GM19239 (cell line): ENCODE data around the gene SBF1.

Experiments
- DNase-seq: peaks from one replicate; pipeline ENCODE4 v3.0.0; 2011; ENCODE audit warnings: low spot score; ENCODE audit not compliant: insufficient read length
- FAIRE-seq: peaks from 2 replicates; lab custom pipeline; 2011; peaks lifted over from hg19 to GRCh38; lab: Jason Lieb, UNC

Gene SBF1

DNA sequence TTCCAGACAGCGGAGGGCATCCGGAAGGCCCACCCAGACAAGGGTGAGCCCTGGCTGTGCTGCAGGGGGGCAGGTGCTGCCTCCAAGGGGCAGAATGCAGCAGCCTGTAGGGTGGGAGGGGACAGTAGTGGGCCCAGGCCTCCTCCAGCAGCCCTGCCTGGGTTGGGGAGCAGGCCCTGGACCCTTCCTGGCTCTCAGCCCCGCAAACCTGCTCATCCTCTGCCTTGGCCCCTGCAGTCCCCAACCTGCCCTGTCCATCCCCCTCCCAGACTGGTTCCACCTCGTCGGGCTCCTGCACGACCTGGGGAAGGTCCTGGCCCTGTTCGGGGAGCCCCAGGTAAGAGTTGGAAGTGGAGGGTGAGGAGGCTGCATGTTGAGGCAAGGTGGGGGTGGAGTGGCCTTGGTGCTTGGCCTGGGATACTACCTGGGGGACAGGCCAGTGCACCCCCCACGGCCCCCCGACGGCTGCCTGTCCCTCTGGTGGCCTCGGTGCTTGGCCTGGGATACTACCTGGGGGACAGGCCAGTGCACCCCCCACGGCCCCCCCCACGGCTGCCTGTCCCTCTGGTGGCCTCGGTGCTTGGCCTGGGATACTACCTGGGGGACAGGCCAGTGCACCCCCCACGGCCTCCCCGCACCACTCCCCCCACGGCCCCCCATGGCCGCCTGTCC, 13.3 kb upstream of the SBF1 start:
- FAIRE-seq, result no peak
- DNase-seq, result no peak

DNA sequence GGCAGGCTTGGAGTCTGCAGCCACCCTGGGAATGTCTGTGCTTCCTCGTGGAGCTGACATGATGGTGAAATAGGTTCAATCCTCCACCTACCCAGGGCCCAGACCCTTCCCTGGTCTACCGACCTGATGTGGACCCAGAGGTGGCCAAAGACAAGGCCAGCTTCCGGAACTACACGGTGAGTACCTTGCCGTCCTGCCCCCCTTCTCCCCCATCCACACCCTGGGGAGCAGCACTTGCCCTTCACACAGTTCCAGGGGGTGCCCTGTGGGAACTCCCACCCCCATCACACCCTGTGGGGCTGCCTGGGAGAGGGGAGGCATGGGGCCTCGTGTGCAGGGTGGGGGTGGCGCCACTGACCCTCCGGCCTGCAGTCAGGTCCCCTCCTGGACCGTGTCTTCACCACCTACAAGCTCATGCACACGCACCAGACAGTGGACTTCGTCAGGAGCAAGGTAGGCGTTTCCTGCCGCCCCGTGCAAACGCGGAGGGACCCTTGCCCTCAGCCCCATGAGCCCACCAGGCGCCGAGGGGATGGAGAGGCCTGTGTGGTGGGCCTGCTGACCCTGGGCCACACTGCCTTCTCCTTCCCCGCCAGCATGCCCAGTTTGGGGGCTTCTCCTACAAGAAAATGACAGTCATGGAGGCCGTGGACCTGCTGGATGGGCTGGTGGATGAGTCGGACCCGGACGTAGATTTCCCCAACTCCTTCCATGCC, 12.6 kb upstream of the SBF1 start:
- FAIRE-seq (no peak), DNase-seq (no peak)

DNA sequence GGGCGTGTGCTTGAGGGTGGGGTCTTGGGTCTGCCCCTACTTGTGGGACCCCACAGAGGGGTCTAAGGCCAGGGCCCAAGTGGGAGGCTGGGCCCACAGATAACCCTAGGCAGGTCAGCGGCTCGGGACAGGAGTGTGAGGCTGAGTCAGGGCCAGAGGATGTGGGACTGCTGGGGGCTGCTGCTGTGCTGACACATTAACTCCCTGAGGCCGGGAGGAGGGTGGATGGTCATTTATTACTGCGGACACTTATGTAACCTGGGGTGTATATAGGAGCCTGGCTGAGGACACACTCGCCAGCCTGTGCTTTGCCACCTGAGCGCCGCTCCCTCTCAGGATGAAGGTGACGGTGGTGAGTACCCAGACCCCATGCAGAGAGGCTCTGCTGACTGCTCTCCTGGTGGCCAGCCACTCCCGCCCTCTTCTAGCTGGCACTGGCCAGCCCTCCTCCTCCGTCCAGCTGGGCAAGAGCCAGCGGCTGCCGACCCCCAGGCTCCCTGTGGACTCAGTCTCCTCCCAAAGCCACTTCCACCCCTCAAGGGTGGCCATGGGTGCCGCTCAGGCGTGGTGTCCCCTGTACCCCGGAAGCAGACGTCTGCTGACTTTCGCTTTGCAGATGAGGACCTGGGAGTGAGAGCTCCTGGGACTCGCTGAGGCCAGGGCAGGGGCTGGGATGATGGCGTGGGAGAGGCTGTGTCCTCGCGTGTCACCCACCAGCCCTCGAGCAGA, 11.9 kb upstream of the SBF1 start, which contains the start of gene MIOX:
Gene MIOX, plus strand, starts transcription at position 299 of the 729 bp plus-strand sequence. Its CDS starts 39 bp downstream, at position 338.
- DNase-seq, result no peak
- FAIRE-seq, result no peak

DNA sequence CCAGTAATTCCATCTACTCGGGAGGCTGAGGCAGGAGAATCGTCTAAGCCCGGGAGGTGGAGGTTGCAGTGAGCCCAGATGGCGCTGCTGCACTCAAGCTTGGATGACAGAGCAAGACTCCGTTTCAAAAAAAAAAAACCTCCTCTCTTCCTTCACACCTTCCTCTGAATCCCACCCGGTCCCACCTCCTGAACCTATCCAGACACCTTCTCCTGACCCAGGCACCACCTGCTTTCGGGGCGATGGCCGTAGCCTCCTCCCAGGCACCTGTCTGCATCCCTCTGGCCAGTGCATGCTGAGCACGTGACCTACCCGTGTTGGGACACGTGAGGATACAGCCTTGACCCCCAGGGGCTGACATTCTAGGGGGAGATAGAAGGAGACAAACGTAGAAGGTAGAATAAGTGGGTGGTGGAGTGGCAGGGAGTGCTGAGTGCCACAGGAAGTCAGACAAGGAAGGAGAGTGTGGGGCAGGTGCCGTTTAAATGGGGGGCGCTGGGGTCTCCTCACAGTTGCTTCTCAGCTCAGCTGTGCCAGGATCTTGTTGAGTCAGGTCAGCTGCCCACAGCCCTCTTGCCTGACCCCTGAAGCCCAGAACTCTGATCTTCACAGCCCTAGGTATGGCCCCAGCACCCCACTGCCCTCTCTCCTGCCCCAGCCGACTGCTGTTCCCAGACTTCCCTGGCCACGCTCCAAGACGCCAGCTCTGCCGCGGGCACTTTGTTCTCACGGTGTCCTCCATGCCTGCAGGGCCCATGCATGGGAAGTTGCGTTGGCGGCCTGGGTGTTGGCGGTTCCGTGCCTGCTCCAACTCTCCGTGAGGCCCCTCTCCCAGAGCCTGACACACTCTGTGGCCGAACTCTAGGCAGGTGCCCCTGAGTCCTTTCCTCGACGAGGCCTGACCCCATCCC, 10.6 kb upstream of the SBF1 start:
- DNase-seq, result no peak
- FAIRE-seq, result no peak

DNA sequence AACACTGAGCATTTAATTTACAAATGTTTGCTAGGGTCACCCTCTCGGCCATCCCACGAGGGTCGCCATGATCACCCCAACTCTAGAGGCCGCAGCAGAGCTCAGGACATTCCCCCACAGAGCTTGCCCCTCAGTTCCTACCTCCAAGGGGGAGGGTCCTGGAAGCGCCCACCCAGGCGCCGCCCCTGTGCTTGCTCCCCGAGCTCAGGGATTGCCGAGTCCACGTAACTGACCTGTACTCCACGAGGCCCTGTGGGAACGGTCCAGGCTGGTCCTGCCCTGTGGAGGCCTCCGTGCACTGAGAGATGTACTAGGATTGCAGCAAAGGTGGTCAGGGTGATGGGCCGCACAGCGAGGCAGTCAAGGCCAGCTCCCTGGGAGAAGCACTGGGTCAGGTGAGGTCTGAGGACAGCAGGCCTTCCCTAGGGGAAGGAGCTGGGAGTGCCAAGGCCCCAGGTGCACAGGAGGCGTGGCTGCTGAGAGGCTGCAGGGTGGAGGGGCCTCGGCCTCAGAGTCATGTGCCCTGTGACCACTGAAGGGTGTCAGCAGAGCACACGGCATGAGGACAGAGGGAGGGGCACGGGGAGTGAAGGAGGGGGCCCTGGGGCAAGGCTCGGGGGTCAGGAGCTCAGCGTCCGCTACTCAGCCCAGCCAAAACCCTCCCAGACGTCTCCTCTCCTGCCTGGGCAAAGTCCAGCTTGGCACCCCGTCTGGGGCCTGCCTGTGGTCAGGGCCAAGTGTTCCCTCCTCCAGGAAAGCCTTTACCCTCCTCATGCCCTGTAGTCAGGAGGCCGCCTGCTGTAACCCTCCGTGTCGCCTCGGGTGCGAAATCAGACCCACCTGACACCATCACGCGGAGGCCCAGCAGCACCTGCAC, 9.4 kb upstream of the SBF1 start:
- no peak for FAIRE-seq
- DNase-seq, result no peak

DNA sequence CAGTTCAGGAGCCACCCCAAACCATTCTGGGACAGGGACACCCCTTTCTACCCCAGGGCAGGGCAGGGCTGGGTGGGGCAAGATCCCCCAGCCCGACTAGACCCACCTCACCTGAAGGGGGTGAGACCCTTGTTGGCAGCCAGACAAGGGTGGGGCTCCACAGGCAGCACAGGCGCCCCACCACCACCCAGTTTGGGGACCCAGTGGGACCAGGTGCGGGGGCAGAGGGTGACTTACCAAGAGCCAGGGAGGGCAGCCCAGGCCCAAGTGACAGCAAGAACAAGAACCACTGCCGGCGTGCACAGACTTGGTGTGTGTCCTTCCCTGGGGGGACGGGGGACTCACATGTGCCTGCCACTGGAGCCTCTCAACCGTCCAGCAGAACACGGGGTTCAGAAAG, 8.7 kb upstream of the SBF1 start:
- FAIRE-seq (no peak), DNase-seq (no peak)

DNA sequence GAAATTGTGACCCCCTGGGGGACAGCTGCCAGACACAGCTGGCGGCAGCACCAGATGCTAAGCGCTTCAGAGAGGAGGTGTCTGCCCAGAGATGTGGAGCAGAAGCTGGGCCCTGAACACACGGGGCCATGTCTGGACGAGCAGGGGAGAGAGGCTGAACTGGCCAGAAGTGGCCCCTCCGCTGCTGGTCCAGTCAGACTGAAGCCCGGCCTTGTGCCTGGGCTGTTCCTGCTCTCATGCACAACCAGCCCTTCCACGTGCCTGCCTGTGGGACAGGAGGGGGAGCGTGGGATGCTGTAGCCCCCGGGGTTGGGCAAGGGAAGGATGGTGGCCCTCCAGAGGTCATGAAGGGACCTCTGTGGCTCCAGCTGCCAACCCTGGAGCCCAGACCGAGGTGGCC, 8.3 kb upstream of the SBF1 start:
- no peak for FAIRE-seq
- no peak for DNase-seq

DNA sequence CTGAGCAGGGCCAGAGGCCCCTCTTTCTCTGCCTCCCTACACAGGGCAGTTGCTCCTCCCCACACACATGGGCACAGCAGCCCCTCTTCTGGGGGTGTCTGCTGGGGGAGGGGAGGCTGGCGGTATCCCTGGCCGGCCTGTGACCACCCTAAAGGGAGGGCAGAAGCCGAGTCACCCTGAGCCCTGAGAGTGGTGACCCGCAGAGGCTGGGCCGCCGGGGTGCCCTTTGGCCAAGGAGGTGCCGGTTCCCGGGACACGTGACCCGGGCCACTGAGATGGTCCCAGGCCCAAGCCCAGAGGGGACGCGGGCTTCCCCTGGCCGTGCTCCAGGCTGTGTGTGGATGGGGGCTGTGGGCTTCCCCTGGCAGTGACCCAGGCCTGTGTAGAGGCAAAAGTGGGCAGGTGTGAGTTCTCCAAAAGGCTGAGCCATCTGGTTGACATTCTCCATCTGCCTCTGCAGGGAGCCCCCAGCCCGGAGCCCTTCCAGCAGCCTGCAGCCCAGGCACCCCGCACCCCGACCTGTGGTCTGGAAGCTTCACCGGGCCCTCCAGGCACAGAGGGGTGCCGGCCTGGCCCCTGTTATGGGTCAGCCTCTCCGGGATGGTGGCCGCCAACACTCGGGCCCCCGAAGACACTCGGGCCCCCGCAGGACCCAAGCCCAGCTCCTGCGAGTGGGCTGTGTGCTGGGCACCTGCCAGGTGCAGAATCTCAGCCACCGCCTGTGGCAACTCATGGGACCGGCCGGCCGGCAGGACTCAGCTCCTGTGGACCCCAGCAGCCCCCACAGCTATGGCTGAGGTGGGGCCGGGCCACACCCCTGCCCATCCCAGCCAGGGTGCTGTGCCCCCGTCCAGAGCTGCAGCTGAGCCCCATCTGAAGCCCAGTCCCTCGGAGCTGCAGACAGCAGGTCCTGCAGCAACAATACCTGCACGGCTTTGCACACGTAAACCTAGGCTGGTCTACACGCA, 7.6 kb upstream of the SBF1 start:
- no peak for DNase-seq
- FAIRE-seq, result no peak

DNA sequence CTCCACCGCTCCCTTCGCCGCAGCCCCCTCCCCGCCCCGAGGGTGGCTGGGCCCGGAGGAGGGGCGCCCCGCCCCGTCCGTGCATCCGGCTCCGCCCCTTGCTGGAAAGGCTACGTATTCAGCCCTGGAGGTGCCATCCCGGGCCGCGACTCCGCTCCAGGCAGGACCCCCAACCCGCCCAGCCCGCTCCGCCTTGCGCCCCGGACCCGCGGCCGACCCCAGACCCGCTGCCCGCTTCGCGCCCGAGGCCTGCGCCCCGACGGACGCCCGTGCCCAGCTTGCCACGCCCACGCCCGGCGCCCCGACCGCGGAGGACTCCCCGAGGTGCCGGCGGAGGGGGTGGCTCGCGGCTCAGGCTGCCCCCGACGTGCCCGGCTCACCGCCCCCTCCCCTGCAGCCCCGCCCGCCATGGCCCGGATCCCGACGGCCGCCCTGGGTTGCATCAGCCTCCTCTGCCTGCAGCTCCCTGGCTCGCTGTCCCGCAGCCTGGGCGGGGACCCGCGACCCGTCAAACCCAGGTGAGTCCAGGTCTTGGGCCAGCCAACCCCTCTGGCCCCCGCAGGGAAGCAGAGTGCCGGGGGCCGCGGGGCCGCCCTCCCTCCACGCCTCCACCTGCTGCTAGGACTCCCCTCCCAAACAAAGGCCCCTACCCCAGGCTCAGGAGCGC, 6.7 kb upstream of the SBF1 start, which contains the start of gene ADM2:
Gene ADM2, plus strand, starts transcription at position 104 of the 667 bp plus-strand sequence. Its CDS starts 305 bp downstream, at position 409.
- FAIRE-seq (peak; percentile 71), DNase-seq (no peak)

DNA sequence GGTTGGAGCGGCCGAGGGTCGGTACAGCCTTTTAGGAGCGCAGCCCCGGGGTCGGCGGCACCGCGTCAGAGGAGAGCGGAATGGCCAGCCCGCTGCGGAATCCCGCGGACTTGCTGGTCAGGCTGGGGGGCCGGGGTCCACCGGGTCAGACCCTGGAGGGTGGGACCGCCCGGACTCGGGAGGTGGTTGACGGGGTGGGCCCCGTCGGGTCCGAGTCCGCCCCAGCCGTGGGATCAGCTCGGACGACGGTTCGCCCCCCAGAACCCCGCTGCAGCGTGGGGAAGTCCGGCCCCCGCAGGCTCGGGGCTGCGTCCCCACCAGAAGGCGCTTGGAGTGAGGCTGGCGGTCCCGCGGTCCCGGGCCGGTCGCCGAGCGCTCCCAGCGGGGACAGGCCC, 6.2 kb upstream of the SBF1 start:
- no peak for FAIRE-seq
- no peak for DNase-seq

DNA sequence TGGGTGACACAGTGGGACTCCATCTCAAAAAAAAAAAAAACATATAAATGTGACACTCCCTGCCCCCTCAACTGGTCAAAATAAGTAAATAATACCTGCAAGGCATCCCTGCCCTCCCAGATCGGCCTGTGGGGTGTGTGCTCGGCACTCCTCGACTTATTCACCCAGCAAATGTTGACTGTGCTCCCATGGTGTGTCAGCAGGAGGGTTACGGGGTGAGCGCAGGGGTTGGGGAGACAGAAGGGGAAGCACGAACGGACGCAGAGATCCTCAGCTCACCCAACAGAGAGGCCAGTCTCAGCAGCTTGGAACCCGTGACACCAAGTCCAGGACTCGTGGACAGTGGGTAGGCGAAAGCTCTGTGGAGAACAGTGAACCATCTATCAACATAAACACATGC, 4.9 kb upstream of the SBF1 start:
- no peak for FAIRE-seq
- DNase-seq, result no peak

DNA sequence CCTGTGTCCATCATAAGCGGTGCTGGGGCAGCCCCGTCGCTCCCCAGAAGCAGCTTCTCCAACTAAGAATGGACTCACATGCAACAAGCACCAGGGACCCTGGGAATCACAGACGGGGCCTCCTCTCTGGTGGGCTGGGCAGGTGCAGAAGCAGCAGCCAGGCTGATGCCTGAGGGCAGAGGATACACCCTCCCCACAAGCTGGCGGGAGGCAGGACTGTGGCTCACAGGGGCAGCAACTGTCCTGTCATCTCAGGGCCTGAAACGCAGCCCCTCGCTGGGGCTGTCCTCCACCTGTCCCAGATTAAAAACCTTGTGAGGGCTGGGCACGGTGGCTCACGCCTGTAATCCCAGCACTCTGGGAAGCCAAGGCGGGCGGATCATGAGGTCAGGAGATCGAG, 3.1 kb upstream of the SBF1 start:
- no peak for FAIRE-seq
- no peak for DNase-seq

DNA sequence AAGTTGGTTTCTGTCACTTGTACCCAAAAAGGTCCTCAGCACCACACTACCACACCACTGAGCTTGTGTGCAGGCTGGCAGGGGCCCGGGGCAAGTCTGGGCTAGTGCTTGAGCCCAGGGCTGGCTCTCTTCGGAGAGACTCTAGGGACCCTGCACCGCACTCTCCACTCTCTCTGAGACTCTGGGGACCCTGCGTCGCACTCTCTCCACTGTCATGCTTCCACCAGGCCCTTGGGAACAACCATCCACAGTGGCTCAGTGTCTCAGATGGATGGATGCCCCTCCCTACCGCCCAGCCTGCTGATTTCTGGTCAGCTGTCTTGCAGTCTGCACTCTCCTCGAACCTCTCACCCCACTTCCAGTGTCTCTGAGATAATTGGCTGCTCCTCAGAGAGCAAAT, 2.0 kb upstream of the SBF1 start:
- FAIRE-seq (no peak), DNase-seq (no peak)

DNA sequence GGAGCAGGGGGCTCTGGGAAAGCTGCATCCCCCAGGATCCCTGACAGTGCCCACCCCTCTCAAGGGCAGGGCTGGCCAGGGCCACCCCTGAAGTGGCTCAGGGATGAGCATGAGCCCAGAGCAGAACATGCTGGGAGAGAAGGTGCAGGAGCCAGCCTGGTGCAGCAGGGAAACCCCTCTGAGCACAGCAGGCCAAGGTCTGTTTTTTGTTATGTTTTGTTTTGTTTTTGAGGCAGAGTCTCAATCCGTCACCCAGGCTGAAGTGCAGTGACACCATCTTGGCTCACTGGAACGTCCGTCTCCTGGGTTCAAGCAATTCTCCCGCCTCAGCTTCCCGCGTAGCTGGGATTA, 792 bp upstream of the SBF1 start:
- FAIRE-seq (no peak), DNase-seq (no peak)

DNA sequence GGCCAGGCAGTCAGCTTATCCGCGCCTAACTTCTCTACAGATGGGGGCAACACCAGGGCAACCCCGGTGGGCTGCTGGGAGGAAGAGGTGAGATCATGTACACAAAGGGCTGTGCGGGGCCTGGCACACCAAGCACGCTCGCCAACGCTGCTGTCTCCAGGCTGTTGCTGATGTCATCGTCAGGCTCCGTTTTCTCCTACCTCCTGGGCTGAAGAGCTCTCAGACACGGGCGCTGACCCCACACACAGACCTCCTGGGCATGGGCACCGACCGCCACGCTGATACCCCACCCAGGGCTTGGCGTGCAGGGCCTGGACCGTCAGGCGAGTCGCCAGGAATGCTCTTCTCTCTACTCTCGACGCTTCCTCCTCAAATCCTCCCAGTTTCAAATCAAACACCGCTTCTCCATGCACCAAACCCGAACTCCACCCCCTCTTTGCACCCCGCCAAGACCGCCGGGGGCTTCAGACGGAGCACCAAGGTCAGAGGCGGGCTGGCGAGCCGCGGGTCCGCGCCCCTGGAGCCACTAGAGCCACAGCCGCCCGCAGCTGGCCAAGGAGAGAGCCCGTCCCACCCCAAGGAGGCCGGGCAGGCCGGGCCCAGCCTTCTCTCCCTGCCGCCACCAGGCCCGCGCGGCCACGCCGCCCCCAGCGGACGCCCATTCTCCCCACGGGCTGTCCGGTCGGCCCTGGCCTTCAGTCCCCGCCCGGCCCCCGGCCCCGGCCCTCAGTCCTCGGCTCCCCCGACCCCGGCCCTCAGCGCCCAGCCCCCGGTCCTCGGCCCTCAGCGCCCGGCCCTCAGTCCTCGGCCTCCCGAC, 772 bp downstream of the SBF1 start:
- DNase-seq (no peak), FAIRE-seq (no peak)

DNA sequence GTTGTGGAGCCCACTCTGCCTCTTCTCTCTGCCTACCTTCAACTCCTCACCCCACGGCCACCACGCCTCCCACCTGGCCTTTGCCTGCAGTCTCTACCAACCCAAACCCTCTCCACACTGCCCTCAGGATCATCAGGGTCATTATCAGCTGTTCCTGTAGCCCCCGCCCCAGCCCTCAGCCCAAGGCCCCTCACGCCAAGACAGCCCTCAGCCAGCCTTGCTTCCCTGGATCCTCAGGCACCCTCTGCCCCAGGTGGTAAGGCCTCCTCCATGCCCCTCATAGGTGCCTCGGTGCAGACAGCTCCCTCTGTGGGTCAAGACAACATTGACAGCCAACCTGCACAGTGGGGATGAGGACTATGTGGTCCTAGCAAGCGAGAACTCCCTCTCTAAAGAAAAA, 1.7 kb downstream of the SBF1 start:
- peak; percentile 92 for FAIRE-seq

DNA sequence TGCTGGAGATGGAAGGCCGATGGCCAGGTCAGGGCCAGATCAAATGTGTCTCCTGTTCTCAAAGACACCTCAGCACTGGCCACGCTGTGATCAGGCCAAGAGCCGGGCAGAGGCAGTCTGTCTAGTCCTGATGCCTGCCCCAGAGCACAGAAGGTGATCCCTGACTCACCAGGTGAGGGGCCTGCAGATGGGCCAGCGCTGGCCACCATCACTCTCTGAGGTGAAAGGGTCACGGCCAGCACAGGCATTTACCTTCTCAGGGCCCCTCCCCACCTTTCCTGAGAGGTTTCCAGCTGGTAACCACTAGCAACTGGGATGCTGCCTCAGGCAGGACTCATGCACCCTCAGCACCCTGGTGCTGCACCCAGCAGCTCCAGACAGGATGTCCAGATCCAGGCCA, 2.9 kb downstream of the SBF1 start:
- FAIRE-seq, result no peak

More for the DNA sequence above, 1.7 kb downstream of the SBF1 start:
- DNase-seq, result no peak

More for the DNA sequence above, 2.9 kb downstream of the SBF1 start:
- DNase-seq, result no peak
